GM18508 (cell line): Measurements from ENCODE around the gene LLGL1.

Experiments used
- ATAC-seq: cut with Tn5 transposase; IDR thresholded peaks from one replicate; pipeline ENCODE4 v1.9.1; 2021; ENCODE audit warnings: moderate number of reproducible peaks; ENCODE audit not compliant: insufficient read depth, unreplicated experiment

LLGL1 gene

GRCh38 chr17:18228176-18228682 lies 2.8 kb downstream of the LLGL1 start:
- no peak for ATAC-seq

DNA sequence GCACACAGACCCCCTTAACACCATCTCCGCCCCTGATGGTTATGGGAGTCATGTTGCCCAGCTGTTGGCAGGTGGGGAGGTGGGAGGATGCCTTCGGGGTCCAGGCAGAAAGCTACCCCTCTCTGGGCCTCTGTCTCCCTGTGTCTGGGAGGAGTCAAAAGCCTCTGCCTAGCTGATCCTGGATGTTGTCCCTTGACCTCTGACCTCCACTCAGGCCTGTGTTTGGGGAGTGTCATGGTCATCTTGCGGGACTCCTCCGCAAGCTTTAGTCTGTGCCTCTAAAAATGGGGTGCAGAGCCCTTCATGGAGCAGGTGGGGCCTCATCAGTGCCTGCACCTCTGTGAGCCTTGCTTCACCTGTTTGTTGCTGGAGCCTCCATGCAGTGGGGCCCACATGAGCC lies 3.8 kb downstream of the LLGL1 start:
- no peak for ATAC-seq

DNA sequence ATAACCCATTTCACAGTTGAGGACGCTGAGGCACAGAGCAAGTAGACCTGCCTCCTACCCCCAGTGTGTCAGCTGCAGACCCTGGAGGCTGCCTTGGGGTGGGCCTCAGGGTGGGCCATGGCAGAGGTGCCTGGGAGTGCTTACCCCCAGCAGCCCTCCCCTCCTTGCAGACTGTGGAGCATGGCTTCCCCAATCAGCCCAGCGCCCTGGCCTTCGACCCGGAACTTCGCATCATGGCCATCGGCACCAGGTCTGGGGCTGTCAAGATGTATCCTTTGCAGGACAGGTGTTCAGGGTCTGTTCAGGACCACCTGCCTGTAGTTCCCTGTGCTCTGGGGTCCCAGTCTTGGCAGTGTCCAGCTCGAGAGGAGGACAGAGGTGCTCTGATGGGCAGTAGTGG lies 4.3 kb downstream of the LLGL1 start:
- no peak for ATAC-seq

DNA sequence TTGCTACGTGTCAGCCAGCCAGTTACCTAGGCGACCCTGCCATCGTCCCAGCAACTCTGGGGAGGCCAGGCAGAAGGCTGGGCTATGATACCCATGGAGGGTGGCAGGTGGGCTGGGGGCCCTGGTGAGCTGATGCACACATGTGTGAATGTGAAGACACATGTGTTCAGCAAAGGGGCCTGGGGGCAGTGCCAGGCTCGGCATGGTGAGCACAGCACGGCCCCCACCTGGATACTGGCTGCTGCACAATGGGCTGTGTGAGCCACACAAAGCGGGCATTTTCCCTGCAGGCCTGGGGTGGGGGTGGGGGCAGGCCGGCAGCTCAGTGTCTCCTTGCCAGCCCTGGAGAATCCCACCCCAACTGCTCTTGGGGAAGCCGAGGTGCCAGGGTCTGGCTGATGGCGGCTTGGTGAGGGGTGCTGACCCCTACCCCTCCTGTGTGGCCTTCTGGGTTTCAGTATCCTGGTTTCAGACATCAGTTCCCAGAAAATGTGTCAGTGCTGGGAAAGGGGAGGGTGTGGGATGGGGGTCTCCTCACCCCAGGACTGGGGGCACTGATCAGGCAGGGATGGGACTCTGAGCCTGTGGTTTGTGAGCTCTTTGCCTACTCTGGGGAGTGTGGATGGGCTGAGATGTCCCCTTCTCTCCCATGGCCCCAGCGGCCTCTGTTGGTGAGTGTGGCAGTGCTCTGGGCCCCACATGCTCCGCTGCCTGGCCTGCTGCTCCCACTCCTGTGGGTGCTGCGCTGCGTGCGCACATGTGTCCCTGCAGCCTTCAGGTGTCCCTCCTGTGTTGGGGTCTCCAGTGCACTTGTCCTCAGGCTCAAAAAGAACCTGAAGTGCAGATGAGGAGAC lies 5.1 kb downstream of the LLGL1 start:
- ATAC-seq, result no peak

DNA sequence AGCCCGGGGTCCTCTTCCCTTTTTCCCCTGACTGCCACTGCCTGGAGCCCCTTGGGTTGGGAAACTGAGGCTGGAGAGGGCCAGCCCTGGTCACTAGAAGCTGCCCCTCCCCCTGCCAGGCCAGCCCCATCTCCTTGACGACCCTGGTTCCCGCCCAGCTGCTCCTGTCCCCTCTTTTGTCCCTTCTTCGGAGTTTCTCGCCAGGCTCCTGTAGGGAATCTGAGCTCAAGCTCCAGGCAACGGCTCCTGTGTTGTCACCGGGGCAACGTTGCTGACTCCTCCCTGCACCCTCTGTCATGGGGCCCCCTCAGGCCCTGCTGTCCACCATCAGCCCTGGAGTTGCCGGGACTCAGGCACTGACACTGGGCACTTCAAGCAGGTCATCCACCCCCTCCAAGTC lies 5.7 kb downstream of the LLGL1 start:
- ATAC-seq, result no peak

DNA sequence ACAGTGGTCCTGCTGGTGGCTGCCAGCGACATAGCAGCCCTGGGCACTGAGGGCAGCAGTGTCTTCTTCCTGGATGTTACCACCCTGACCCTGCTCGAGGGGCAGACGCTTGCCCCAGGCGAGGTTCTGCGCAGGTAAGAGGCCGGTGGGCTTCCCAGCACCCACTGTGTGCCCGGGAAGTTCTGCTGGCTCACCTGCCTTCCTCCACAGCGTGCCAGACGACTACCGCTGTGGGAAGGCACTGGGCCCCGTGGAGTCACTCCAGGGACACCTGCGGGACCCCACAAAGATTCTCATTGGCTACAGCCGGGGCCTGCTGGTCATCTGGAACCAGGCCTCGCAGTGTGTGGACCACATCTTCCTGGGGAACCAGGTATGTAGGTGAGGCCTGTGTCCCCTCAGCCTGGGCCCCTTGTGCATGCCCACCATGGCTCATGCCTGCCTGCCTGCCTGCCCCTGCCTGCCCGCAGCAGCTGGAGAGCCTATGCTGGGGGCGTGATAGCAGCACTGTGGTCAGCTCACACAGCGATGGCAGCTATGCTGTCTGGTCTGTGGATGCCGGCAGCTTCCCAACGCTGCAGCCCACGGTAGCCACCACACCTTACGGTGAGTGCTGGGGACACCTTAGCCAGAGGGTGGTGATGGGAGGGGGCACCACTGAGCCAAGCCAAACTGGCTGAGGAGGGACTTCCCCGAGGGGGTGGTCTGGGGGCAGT lies 8.5 kb downstream of the LLGL1 start:
- ATAC-seq, result no peak

- ATAC-seq, result no peak
These were observed 9.5 kb downstream of the LLGL1 start for GRCh38 chr17:18234853-18235380.

DNA sequence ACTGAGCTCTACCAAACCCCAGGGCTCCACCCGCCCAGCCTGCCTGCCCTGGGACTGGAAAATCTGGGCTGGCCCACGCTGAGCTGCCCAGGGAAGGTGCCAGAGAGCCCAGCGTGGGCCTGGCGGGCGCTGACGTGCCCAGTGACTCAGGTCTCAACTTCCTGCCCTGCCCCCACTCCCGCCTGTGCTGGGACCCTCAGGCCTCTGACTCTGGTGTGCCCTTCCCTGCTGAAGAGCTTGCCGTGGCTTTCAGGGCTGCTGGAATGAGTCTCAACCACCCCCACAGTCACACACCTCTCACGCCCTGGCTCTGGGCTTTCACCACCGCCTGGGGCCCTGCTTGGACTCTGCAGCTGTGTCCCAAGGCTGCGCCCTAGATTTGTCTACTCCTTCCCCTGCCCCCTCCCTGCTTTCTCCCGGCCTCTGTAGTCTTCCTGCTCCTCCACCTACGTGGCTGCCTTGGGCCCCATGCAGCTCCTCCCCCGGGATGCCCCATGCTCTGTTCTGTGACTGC lies 10.4 kb downstream of the LLGL1 start:
- ATAC-seq, result no peak

GRCh38 chr17:18236494-18236893 lies 11.1 kb downstream of the LLGL1 start:
- no peak for ATAC-seq

DNA sequence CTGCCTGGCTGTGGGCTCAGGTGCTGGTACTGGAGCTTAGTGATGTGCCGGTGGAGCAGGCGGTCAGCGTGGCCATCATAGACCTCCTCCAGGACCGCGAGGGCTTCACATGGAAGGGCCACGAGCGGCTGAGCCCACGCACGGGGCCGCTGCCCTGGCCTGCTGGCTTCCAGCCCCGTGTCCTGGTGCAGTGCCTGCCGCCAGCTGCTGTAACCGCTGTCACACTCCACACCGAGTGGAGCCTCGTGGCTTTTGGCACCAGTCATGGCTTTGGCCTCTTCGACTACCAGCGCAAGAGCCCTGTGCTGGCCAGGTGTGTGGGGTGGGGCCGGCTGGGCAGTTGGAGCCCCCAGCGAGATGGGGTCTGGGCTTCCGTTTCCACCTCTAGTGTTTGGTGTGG lies 12.0 kb downstream of the LLGL1 start:
- ATAC-seq, result no peak

DNA sequence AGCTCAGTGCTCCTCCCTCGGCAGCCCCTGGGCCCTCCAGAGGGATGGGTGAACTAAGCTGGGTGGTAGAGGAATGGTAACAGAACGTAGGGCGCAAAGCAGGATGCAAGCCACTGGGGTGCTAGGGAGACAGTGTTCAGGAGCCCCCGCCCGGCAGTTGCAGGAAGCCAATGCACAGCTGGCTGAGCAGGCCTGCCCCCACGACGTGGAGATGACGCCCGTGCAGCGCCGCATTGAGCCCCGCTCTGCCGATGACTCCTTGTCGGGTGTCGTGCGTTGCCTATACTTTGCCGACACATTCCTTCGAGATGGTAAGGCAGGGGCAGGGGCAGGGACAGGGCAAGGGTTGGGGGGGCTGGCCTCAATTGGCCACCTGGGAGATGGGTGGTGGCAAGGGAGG lies 12.9 kb downstream of the LLGL1 start:
- ATAC-seq, result no peak

DNA sequence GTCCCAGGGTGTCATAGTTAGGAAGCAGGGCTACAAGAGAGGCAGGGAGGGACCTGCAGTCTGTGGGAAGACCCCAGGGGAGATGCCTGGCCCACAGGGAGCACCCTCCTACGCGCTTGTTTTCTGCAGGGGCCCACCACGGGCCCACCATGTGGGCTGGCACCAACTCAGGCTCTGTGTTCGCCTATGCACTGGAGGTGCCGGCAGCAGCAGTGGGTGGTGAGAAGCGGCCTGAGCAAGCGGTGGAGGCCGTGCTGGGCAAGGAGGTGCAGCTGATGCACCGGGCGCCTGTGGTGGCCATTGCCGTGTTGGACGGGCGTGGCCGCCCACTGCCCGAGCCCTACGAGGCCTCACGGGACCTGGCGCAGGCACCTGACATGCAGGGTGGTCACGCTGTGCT lies 15.0 kb downstream of the LLGL1 start:
- ATAC-seq, result no peak

DNA sequence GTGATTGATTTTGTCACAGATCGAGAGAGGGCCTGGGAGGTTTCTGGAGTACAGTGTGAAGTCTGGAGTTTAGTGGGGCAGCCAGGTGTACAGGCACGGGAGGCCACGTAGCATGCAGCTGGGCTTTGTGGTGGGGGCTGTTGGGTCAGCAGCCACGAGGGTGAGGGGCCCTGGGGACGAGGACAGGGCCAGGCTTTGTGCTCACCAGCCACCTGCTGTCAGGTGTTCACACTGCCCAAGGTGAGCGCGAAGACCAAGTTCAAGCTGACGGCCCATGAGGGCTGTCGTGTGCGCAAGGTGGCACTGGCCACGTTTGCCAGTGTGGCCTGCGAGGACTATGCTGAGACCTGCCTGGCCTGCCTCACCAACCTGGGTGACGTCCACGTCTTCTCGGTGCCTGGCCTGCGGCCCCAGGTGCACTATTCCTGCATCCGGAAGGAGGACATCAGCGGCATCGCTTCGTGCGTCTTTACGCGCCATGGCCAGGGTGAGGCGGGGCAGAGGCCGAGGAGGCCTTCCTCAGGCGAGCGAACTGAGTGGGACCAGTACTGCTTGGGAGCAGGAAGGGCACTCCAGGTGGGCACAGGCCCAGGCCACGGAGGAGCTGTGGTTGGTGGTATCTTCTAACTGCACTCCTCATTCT lies 15.9 kb downstream of the LLGL1 start:
- ATAC-seq, result no peak

GRCh38 chr17:18245038-18245776 lies 19.8 kb downstream of the LLGL1 start:
- no peak for ATAC-seq

GRCh38 chr17:18246109-18246725 lies 20.8 kb downstream of the LLGL1 start:
- no peak for ATAC-seq

GRCh38 chr17:18246880-18247612 lies 21.6 kb downstream of the LLGL1 start:
- ATAC-seq, result no peak

GRCh38 chr17:18247613-18248001 lies 22.2 kb downstream of the LLGL1 start:
- ATAC-seq, result no peak

GRCh38 chr17:18248300-18248731 lies 22.9 kb downstream of the LLGL1 start:
- ATAC-seq, result no peak

GRCh38 chr17:18248811-18249210 lies 23.4 kb downstream of the LLGL1 start:
- ATAC-seq, result no peak
